HG02588 (cell line): ENCODE measurements around the gene OIT3.

ENCODE experiments used
- ATAC-seq: cut with Tn5 transposase; IDR thresholded peaks from one replicate; pipeline ENCODE4 v1.9.1; 2021; ENCODE audit warnings: mild to moderate bottlenecking, moderate library complexity; ENCODE audit not compliant: unreplicated experiment

Gene OIT3

GRCh38 chr10:72951760-72952159, 58.2 kb downstream of the OIT3 start:
- no peak for ATAC-seq

- no peak for ATAC-seq
Observed at GRCh38 chr10:72952189-72952588, 58.6 kb downstream of the OIT3 start.

- ATAC-seq = no peak
Observed at GRCh38 chr10:72952642-72953158, 59.2 kb downstream of the OIT3 start.

- ATAC-seq = no peak
Observed at GRCh38 chr10:72953687-72954086, 60.1 kb downstream of the OIT3 start.

- no peak for ATAC-seq
Observed at GRCh38 chr10:72954230-72954595, 60.7 kb downstream of the OIT3 start.

GRCh38 chr10:72954596-72955554, 61.3 kb downstream of the OIT3 start, which contains the start of gene PLA2G12B:
PLA2G12B (minus strand) TSS chr10:72954806; CDS start chr10:72954685, 121 bp downstream.
- ATAC-seq = no peak

- no peak for ATAC-seq
Observed at GRCh38 chr10:72956001-72956400, 62.5 kb downstream of the OIT3 start.

GRCh38 chr10:72976886-72977285, 83.3 kb downstream of the OIT3 start:
- no peak for ATAC-seq

- no peak for ATAC-seq
Observed at GRCh38 chr10:72979709-72980108, 86.2 kb downstream of the OIT3 start.

GRCh38 chr10:72980348-72980747, 86.8 kb downstream of the OIT3 start:
- ATAC-seq = no peak

GRCh38 chr10:72981028-72981881, 87.7 kb downstream of the OIT3 start:
- ATAC-seq = no peak

- no peak for ATAC-seq
Observed at GRCh38 chr10:72981882-72982529, 88.5 kb downstream of the OIT3 start.
